ENCODE measurements around the gene FREM1. TPM values are rescaled to one million over a fixed set of nuclear protein-coding genes. Genes with fewer than 3 reads are reported as not detected.

Gene FREM1
- total RNA-seq, 1 donor from 2014 or later: 0.52 TPM

- no peaks in the 10 kb centered on the region for H3K27me3 ChIP-seq (ENCODE audit: insufficient read depth, low read length)
- H4K20me1 ChIP-seq (ENCODE audit: insufficient read depth, low read length): no peaks in the 10 kb centered on the region
- no peaks in the 10 kb centered on the region for H3K4me1 ChIP-seq (ENCODE audit: insufficient read depth, low read length)
- no peaks in the 10 kb centered on the region for H3K79me2 ChIP-seq (ENCODE audit: insufficient read depth, low read length)
- no peak for DNase-seq (ENCODE audit: low read depth)
- no peak for FAIRE-seq
- H3K4me2 ChIP-seq (ENCODE audit: low read length): no peak overlapping the region
- no peaks in the 10 kb centered on the region for H3K36me3 Mint-ChIP-seq (ENCODE audit: low read depth, unreplicated experiment)
- no peaks in the 10 kb centered on the region for H3K36me3 ChIP-seq (ENCODE audit: insufficient read depth, low read length)
- no peak for TF ChIP-seq CTCF (IDR thresholded peaks at IDR 0.05; ENCODE audit: insufficient read depth, low read depth, low read length)
- TF ChIP-seq EZH2 (IDR thresholded peaks at IDR 0.05; ENCODE audit: insufficient read depth, low read length): no peak
- no peak overlapping the region for H3K27ac ChIP-seq (ENCODE audit: low read depth, low read length)
- H2AFZ ChIP-seq (ENCODE audit: low read depth, low read length): no peak overlapping the region
- H3K9me3 ChIP-seq (ENCODE audit: insufficient read depth, low read depth, low read length): no peaks in the 10 kb centered on the region
- no peak overlapping the region for H3K4me3 Mint-ChIP-seq (ENCODE audit: unreplicated experiment)
- H3K27me3 Mint-ChIP-seq (ENCODE audit: low read depth, unreplicated experiment): no peaks in the 10 kb centered on the region
- H3K4me1 Mint-ChIP-seq (ENCODE audit: low read depth, unreplicated experiment): no peaks in the 10 kb centered on the region
- no peak overlapping the region for H3K4me3 ChIP-seq (ENCODE audit: insufficient read depth, low read depth, low read length)
- H3K9me3 Mint-ChIP-seq (ENCODE audit: unreplicated experiment): peaks cover 3% of the 10 kb centered on the region
- no peak overlapping the region for H3K9ac ChIP-seq (ENCODE audit: low read length)
- H3K27ac Mint-ChIP-seq (ENCODE audit: unreplicated experiment): no peak overlapping the region
Observed at GRCh38 chr9:14870090-14870489, 40.1 kb downstream of the FREM1 start.

GRCh38 chr9:14869671-14870070 lies 40.6 kb downstream of the FREM1 start:
- Histone ChIP-seq H2AFZ (ENCODE audit: low read depth, low read length) (no peak overlapping the region), H3K27ac (ENCODE audit: low read depth, low read length) (no peak overlapping the region), H3K27me3 (ENCODE audit: insufficient read depth, low read length) (no peaks in the 10 kb centered on the region), H3K79me2 (ENCODE audit: insufficient read depth, low read length) (no peaks in the 10 kb centered on the region), H3K9me3 (ENCODE audit: insufficient read depth, low read depth, low read length) (no peaks in the 10 kb centered on the region), H3K4me1 (ENCODE audit: insufficient read depth, low read length) (no peaks in the 10 kb centered on the region), H3K4me3 (ENCODE audit: insufficient read depth, low read depth, low read length) (no peak overlapping the region), H3K9ac (ENCODE audit: low read length) (no peak overlapping the region), H3K4me2 (ENCODE audit: low read length) (no peak overlapping the region), H3K36me3 (ENCODE audit: insufficient read depth, low read length) (no peaks in the 10 kb centered on the region), H4K20me1 (ENCODE audit: insufficient read depth, low read length) (no peaks in the 10 kb centered on the region)
- Mint-ChIP-seq H3K4me3 (ENCODE audit: unreplicated experiment) (no peak overlapping the region), H3K27me3 (ENCODE audit: low read depth, unreplicated experiment) (no peaks in the 10 kb centered on the region), H3K9me3 (ENCODE audit: unreplicated experiment) (no peaks in the 10 kb centered on the region), H3K36me3 (ENCODE audit: low read depth, unreplicated experiment) (no peaks in the 10 kb centered on the region), H3K27ac (ENCODE audit: unreplicated experiment) (no peak overlapping the region), H3K4me1 (ENCODE audit: low read depth, unreplicated experiment) (no peaks in the 10 kb centered on the region)
- TF ChIP-seq CTCF (IDR thresholded peaks at IDR 0.05; ENCODE audit: insufficient read depth, low read depth, low read length): no peak
- no peak for TF ChIP-seq EZH2 (IDR thresholded peaks at IDR 0.05; ENCODE audit: insufficient read depth, low read length)
- FAIRE-seq (no peak), DNase-seq (ENCODE audit: low read depth) (no peak)

GRCh38 chr9:14868772-14869583 lies 41.2 kb downstream of the FREM1 start:
- Histone ChIP-seq H3K27me3 (ENCODE audit: insufficient read depth, low read length) (no peaks in the 10 kb centered on the region), H4K20me1 (ENCODE audit: insufficient read depth, low read length) (no peaks in the 10 kb centered on the region), H3K4me3 (ENCODE audit: insufficient read depth, low read depth, low read length) (no peak overlapping the region), H3K79me2 (ENCODE audit: insufficient read depth, low read length) (no peaks in the 10 kb centered on the region), H3K9me3 (ENCODE audit: insufficient read depth, low read depth, low read length) (no peaks in the 10 kb centered on the region), H3K9ac (ENCODE audit: low read length) (no peak overlapping the region), H3K4me1 (ENCODE audit: insufficient read depth, low read length) (no peaks in the 10 kb centered on the region), H2AFZ (ENCODE audit: low read depth, low read length) (no peak overlapping the region), H3K36me3 (ENCODE audit: insufficient read depth, low read length) (no peaks in the 10 kb centered on the region), H3K4me2 (ENCODE audit: low read length) (no peak overlapping the region), H3K27ac (ENCODE audit: low read depth, low read length) (no peak overlapping the region)
- no peaks in the 10 kb centered on the region for H3K4me1 Mint-ChIP-seq (ENCODE audit: low read depth, unreplicated experiment)
- no peak overlapping the region for H3K4me3 Mint-ChIP-seq (ENCODE audit: unreplicated experiment)
- no peaks in the 10 kb centered on the region for H3K9me3 Mint-ChIP-seq (ENCODE audit: unreplicated experiment)
- no peak overlapping the region for H3K27ac Mint-ChIP-seq (ENCODE audit: unreplicated experiment)
- DNase-seq (ENCODE audit: low read depth) (no peak), FAIRE-seq (no peak)
- H3K36me3 Mint-ChIP-seq (ENCODE audit: low read depth, unreplicated experiment): no peaks in the 10 kb centered on the region
- TF ChIP-seq EZH2 (IDR thresholded peaks at IDR 0.05; ENCODE audit: insufficient read depth, low read length) (no peak), CTCF (IDR thresholded peaks at IDR 0.05; ENCODE audit: insufficient read depth, low read depth, low read length) (no peak)
- H3K27me3 Mint-ChIP-seq (ENCODE audit: low read depth, unreplicated experiment): no peaks in the 10 kb centered on the region
